HG03175 (cell line): ENCODE data around the gene MCUR1.
A peak's percentile ranks its signal among the peaks of the same experiment; 100 is the strongest.
"Not testable (repeated sequence)": the region's sequence is repeated elsewhere in the genome, so short reads cannot be mapped to it uniquely, and the experiment has no call there.

Source experiments
- ATAC-seq: cut with Tn5 transposase; IDR thresholded peaks from one replicate; pipeline ENCODE4 v1.9.1; 2021; ENCODE audit warnings: mild to moderate bottlenecking, moderate library complexity; ENCODE audit not compliant: unreplicated experiment

MCUR1 gene, protein sequence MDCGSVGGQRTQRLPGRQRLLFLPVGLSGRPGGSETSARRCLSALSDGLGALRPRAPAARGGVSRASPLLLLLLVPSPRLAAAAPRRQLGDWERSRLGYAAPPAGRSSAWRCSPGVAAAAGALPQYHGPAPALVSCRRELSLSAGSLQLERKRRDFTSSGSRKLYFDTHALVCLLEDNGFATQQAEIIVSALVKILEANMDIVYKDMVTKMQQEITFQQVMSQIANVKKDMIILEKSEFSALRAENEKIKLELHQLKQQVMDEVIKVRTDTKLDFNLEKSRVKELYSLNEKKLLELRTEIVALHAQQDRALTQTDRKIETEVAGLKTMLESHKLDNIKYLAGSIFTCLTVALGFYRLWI

GRCh38 chr6:13814176-13814937 is at the start of gene MCUR1:
MCUR1 (minus strand) TSS chr6:13814557; CDS start chr6:13814429, 128 bp downstream.
- peak; percentile 80 for ATAC-seq

- no peak for ATAC-seq
Observed at GRCh38 chr6:13863699-13864155, 49.4 kb upstream of the MCUR1 start.

GRCh38 chr6:13860556-13861185 is 46.3 kb upstream of the MCUR1 start:
- not testable (repeated sequence) for ATAC-seq

DNA sequence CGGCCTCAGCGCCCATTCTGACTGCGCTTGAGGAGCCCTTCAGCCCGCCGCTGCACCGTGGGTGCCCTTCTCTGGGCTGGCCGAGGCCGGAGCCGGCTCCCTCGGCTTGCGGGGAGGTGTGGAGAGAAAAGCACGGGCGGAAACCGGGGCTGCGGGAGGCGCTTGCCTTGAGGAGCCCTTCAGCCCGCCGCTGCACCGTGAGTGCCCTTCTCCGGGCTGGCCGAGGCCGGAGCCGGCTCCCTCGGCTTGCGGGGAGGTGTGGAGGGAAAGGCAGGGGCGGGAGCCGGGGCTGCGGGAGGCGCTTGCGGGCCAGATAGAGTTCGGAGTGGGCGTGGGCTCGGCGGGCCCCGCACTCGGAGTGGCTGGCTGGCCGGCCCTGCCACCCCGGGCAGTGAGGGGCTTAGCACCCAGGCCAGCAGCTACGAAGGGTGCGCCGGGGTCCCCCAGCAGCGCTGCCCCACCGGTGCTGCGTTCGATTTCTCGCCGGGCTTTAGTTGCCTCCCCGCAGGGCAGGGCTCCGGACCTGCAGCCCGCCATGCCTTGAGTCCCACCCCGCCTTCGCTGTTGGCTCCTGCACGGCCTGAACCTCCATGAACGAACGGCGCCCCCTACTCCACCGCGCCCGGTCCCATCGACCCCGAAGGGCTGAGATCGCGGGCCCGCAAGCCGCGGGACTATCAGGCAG is 45.7 kb upstream of the MCUR1 start:
- no peak for ATAC-seq

- ATAC-seq = no peak
Observed at GRCh38 chr6:13854716-13855250, 40.4 kb upstream of the MCUR1 start.

GRCh38 chr6:13853871-13854270 is 39.5 kb upstream of the MCUR1 start:
- ATAC-seq = no peak

DNA sequence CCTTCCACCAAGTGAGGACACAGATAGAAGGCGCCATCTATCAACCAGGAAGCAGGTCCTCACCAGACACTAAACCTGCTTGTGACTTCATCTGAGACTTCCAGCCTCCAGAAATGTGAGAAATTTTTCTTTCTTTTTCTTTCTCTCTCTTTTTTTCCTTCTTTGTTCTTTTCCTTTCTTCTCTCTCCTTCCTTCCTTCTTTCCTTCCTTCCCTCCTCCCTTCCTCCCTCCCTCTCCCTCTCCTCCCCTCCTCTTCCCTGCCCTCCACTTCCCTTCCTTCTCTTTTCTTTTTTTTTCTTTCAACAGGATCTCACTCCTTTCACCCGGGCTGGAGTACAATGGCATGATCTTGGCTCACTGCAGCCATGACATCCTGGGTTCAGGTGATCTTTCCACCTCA is 37.4 kb upstream of the MCUR1 start:
- ATAC-seq = no peak

GRCh38 chr6:13851330-13851729 is 37.0 kb upstream of the MCUR1 start:
- no peak for ATAC-seq

DNA sequence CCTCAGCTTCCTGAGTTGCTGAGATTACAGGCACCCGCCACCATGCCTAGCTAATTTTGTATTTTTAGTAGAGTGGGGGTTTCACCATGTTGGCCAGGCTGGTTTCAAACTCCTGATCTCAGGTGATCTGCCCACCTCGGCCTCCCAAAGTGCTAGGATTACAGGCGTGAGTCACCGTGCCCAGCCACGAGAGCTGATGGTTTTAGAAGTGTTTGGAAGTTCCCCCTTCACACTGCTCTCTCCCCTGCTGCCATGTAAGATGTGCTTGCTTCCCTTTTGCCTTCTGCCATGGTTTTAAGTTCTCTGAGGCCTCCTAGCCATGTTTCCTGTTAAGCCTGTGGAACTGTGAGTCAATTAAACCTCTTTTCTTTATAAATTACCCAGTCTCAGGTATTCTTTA is 36.3 kb upstream of the MCUR1 start:
- ATAC-seq = not testable (repeated sequence)

DNA sequence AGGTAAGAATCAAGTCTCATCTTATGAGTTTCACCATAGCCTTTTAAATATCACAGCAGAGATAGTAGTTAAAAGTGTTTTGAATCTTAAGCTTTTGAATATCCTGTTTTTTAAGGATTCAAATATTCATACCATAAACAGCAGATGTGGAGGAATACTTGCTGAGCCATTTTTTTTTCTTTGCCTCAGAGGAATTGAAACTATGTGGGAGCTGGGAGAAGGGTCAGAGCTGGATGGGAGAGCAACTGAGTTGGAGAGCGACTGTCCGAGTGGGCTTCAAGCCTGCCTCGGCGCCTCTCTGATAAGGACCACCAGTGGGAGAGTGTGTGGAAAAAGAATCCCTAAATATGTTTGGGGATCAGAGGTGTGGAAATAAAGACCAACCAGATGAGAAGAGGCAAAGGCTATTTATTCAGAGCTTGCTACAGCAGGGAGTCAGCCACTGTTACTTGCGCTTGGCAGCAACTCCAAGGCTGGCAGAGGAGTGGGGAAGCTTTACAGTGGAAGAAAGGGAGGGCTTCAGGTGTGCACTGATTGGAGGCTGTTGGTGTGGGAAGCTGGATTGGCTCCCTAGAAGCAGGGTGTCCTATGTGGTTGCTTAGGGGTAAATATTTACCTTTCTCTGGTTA is 34.3 kb upstream of the MCUR1 start:
- ATAC-seq = no peak

DNA sequence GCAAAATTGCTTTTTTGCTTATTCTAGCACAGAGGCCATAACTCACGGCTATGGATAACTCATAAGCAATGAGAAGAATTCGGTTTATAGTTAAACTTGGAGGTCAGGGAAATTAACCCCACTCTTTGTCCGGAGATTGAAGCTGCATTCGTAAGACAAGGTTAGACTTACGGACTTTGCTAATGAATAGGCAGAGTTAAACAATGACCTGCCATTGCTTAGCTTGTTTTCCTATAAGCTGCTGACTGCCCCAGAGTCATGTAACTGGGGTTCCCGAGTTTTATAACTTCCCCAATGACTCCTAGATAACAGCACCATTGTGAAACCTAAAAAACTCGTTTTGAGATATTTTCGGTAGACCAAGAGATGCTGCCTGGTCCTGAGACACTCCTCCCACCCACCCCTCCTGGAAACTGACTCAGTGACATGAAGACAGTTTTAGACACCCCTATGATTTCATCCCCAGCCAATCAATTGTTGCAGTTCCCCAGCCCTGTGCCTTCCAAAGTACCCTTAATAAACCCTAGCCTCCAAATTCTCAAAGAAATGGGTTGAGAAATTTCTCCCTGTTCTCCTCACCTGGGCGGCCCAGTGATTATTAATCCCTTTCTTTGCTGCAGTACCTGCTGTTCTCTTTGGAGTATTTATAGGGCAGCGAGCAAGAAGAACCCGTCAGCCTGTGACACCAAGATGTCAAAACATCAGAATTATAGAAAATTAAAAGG is 33.1 kb upstream of the MCUR1 start:
- no peak for ATAC-seq

DNA sequence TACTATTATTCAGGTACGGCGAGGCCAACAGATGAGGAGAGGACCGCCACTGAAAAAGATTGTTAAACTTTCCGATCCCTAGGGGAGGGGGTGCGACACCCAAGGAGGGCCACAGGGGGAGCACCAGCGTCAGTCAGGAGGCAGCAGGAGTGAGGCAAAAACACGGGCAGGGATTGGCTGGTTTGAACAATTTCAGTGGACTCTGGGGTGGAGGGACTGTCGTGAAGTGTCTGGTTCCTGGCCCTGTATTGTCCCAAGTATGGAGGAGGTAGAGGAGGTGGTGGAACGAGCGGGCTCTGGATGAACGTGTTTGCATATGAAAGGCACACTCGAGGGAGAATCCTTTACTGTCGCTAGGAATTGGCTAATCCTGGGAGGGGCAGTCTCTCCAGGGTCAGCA is 32.5 kb upstream of the MCUR1 start:
- ATAC-seq = no peak

- no peak for ATAC-seq
Observed at GRCh38 chr6:13841936-13842335, 27.6 kb upstream of the MCUR1 start.

- no peak for ATAC-seq
Observed at GRCh38 chr6:13838616-13839015, 24.3 kb upstream of the MCUR1 start.

DNA sequence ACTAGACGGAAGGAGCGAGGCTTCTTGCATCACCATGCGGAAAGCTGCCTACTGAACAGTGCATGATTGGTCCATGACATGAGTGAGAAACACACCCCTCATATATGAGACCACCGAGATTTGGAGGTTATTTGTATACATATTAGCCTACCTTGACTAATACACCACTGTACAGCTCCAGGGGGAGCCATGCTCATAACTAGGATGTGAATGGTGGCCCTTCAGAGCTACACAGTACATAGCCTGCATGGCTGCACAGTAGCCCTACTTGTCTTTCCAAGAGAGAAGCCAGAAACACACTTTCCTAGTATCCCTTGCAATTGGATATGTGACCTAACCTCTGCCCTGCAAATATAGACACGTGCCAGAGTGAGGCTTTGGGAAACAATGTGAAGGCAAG is 21.8 kb upstream of the MCUR1 start:
- ATAC-seq = no peak

DNA sequence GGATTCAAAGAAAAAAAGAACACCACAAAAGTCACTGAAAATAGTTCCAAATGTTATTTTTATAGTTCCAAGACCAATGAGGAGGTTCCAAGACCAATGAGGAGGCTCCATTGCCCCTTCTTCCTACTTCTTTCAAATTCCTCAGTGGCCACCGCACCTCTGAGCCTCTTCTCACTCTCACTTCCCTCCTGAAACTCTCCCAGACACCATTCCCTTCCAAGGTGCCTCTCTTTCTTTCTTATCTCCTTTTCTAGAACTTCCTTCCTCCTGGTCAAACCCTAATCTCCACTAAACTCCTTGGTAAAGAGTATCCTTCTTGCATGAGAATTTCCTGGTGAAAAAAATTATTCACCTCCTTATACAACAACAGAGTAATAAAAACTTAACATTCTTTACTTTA is 20.4 kb upstream of the MCUR1 start:
- no peak for ATAC-seq

- ATAC-seq = not testable (repeated sequence)
Observed at GRCh38 chr6:13834018-13834417, 19.7 kb upstream of the MCUR1 start.

DNA sequence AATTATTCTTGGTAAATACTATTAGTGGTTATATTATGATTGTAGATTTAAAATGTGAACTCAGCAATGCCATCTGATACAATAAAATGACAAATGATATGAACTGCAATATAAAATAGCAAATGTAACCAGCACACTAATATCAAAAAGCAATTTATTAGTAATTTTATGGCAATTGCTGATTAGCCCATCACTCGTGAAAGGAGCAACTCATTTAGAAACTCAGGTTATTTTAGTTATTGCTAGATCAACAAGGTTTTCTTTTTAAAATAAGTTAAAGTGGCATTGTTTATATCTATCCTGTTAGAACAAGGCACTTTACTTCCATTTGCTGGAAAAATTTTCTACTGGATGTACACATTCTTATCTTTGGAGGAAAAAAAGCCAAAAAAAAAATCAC is 18.4 kb upstream of the MCUR1 start:
- ATAC-seq = no peak

DNA sequence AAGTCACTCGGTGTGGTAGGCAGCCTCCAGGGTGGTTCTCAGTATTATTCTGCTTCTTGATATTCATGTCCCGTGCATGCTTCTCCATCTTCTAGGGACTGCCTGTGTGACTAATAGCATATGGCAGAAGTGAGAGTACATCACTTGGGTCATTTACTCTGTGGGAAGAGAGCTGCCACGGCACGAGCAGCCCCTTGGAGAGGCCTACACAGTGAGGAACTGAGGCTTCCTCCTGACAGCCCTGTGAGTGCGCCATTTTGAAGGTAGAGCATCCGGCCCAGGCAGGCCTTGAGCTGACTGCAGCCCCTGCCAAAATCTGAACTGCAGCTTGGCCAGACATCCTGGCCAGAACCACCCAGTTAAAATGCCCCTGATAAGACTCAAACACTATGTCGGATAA is 17.3 kb upstream of the MCUR1 start:
- no peak for ATAC-seq

GRCh38 chr6:13830803-13831202 is 16.4 kb upstream of the MCUR1 start:
- ATAC-seq = no peak
